22Rv1 (cell line): ENCODE results near the gene MAP4K4.

Experiments
- CTCF ChIP-seq: fragments of 450-650 bp; IDR thresholded peaks from 2 replicates; pipeline ENCODE4 v1.5.1; 2017; ENCODE audit warnings: mild to moderate bottlenecking
- ZFX ChIP-seq: fragments of 450-650 bp; IDR thresholded peaks from 2 replicates; pipeline ENCODE4 v1.6.1; 2017; ENCODE audit warnings: antibody characterized with exemption, borderline replicate concordance

GRCh38 chr2:101741775-101742520, 44.4 kb downstream of the MAP4K4 start:
- TF ChIP-seq CTCF = no peak
- no peak for TF ChIP-seq ZFX
